ENCODE results near the gene FN1. TPM values are rescaled to one million over a fixed set of nuclear protein-coding genes. Genes with fewer than 3 reads are reported as not detected.

FN1 gene
- total and polyA plus RNA-seq, 2 donors (not counting 3 experiments of a cell fraction or from before 2014, with no cell fraction given), result 3,221 to 3,740 TPM

GRCh38 chr2:215388002-215388728 lies 47.7 kb downstream of the FN1 start:
- Histone ChIP-seq H3K36me3 (ENCODE audit: control insufficient read depth in 2 of 2, extremely low read depth in 1 of 2, insufficient read depth in 2 of 2, low read length in 2 of 2) (peaks cover 51 to 66% of the 10 kb centered on the region in 2 experiments), H3K4me2 (ENCODE audit: insufficient read depth, low read length) (no peak overlapping the region), H3K27ac (ENCODE audit: insufficient read depth, low read depth, low read length) (no peak overlapping the region), H4K20me1 (replicated peaks; ENCODE audit: control insufficient read depth, extremely low read depth, insufficient read depth, low read length) (peaks cover 3% of the 10 kb centered on the region), H3K9me1 (replicated peaks; ENCODE audit: control insufficient read depth, extremely low read depth, insufficient read depth, low read length) (no peaks in the 10 kb centered on the region), H3K4me1 (ENCODE audit: control insufficient read depth, extremely low read depth, insufficient read depth, low read length) (no peaks in the 10 kb centered on the region), H3K9me3 (replicated peaks; ENCODE audit: control insufficient read depth, insufficient read depth, low read length) (no peaks in the 10 kb centered on the region), H2AFZ (ENCODE audit: low read depth, low read length) (no peak overlapping the region), H3K27me3 (ENCODE audit: control insufficient read depth in 2 of 2, insufficient read depth in 2 of 2, low read length in 2 of 2) (no peaks in the 10 kb centered on the region), H3K79me2 (ENCODE audit: control insufficient read depth, insufficient read depth, low read length) (peaks cover 4% of the 10 kb centered on the region), H3K4me3 (replicated peaks in 1 of 3; ENCODE audit: insufficient read depth in 1 of 3, low read depth in 1 of 3, low read length in 3 of 3) (no peak overlapping the region), H3K9ac (replicated peaks; ENCODE audit: extremely low read depth, insufficient read depth, low read length) (no peak overlapping the region)
- dilution Hi-C loops (cut with MboI; ENCODE audit: extremely low pct_ligation_motif_present, low sequenced_read_pairs), result no loop called here
- ChIA-PET CTCF (no interaction called here), POLR2A (no interaction called here)
- TF ChIP-seq MYC (IDR thresholded peaks at IDR 0.05; ENCODE audit: low read depth, low read length), result no peak
- peak; percentile 57 for TF ChIP-seq POLR2A (IDR thresholded peaks at IDR 0.05; ENCODE audit: low read depth, low read length)
- TF ChIP-seq EZH2 (IDR thresholded peaks at IDR 0.05; ENCODE audit: borderline replicate concordance, low read depth, low read length, severe bottlenecking), result no peak
- intact Hi-C loops (cut with micrococcal nuclease), result no loop called here
- DNase-seq (ENCODE audit: low read depth, low spot score), result no peak
- no peak for FAIRE-seq
- no TSS peak for BruUV-seq (replicated peaks)

GRCh38 chr2:215386566-215386965 lies 49.3 kb downstream of the FN1 start:
- H3K4me3 ChIP-seq (replicated peaks in 1 of 3; ENCODE audit: insufficient read depth in 1 of 3, low read depth in 1 of 3, low read length in 3 of 3), result no peak overlapping the region
- no peak overlapping the region for H3K27ac ChIP-seq (ENCODE audit: insufficient read depth, low read depth, low read length)
- no peaks in the 10 kb centered on the region for H3K9me3 ChIP-seq (replicated peaks; ENCODE audit: control insufficient read depth, insufficient read depth, low read length)
- TF ChIP-seq GATA2 (IDR thresholded peaks at IDR 0.05; ENCODE audit: insufficient read depth, insufficient read length, low read depth, low read length) (no peak), MYC (IDR thresholded peaks at IDR 0.05; ENCODE audit: low read depth, low read length) (no peak), POLR2AphosphoS5 (IDR thresholded peaks at IDR 0.05; ENCODE audit: insufficient read depth, low read depth, low read length) (peak; percentile 14), CTCF (IDR thresholded peaks at IDR 0.05; ENCODE audit: extremely low read depth in 1 of 2, insufficient read depth in 1 of 2, low read depth in 1 of 2, low read length in 2 of 2) (no peak), FOS (IDR thresholded peaks at IDR 0.05; ENCODE audit: borderline replicate concordance, insufficient read depth, low read length) (no peak), POLR2A (IDR thresholded peaks at IDR 0.05; ENCODE audit: low read depth, low read length) (no peak)
- BruUV-seq (replicated peaks), result no TSS peak
- H3K9ac ChIP-seq (replicated peaks; ENCODE audit: extremely low read depth, insufficient read depth, low read length), result no peak overlapping the region
- peaks cover 48 to 63% of the 10 kb centered on the region in 2 experiments for H3K36me3 ChIP-seq (ENCODE audit: control insufficient read depth in 2 of 2, extremely low read depth in 1 of 2, insufficient read depth in 2 of 2, low read length in 2 of 2)
- no peaks in the 10 kb centered on the region for H3K9me1 ChIP-seq (replicated peaks; ENCODE audit: control insufficient read depth, extremely low read depth, insufficient read depth, low read length)
- no peaks in the 10 kb centered on the region for H4K20me1 ChIP-seq (replicated peaks; ENCODE audit: control insufficient read depth, extremely low read depth, insufficient read depth, low read length)
- CTCF ChIA-PET, result interaction anchor here (1.0 kb wide), 1 partner anchor 544 kb away, joined by 3 read pairs; no protein-coding TSS in a partner anchor
- no peak for FAIRE-seq
- POLR2A ChIA-PET, result interaction anchor here (0.6 kb wide), 1 partner anchor 47 kb away, joined by 4 read pairs; no protein-coding TSS in a partner anchor
- no peaks in the 10 kb centered on the region for H3K27me3 ChIP-seq (ENCODE audit: control insufficient read depth in 2 of 2, insufficient read depth in 2 of 2, low read length in 2 of 2)
- H3K79me2 ChIP-seq (ENCODE audit: control insufficient read depth, insufficient read depth, low read length), result peaks cover 3% of the 10 kb centered on the region
- dilution Hi-C loops (cut with MboI; ENCODE audit: extremely low pct_ligation_motif_present, low sequenced_read_pairs), result no loop called here
- no peak overlapping the region for H3K4me2 ChIP-seq (ENCODE audit: insufficient read depth, low read length)
- no peaks in the 10 kb centered on the region for H3K4me1 ChIP-seq (ENCODE audit: control insufficient read depth, extremely low read depth, insufficient read depth, low read length)
- intact Hi-C loops (cut with micrococcal nuclease), result no loop called here
- no peak for DNase-seq (ENCODE audit: low read depth, low spot score)
- H2AFZ ChIP-seq (ENCODE audit: low read depth, low read length), result no peak overlapping the region

Data from endothelial cell of umbilical vein (primary cell).